ENCODE data around the gene MUC20.
A peak's percentile ranks its signal among the peaks of the same experiment; 100 is the strongest.
"Not testable (repeated sequence)": the region's sequence is repeated elsewhere in the genome, so short reads cannot be mapped to it uniquely, and the experiment has no call there.

MUC20 gene

GRCh38 chr3:195732940-195733339, 12.2 kb downstream of the MUC20 start:
- no peak for DNase-seq

- no peak for DNase-seq
Observed at GRCh38 chr3:195735036-195735695, 14.4 kb downstream of the MUC20 start.

GRCh38 chr3:195736866-195737490, 16.2 kb downstream of the MUC20 start:
- DNase-seq: no peak

- not testable (repeated sequence) for DNase-seq
Observed at GRCh38 chr3:195737782-195738181, 17.0 kb downstream of the MUC20 start.

- no peak for DNase-seq
Observed at GRCh38 chr3:195738274-195739044, 17.7 kb downstream of the MUC20 start.

- DNase-seq: no peak
Observed at GRCh38 chr3:195739561-195740111, 18.9 kb downstream of the MUC20 start.

GRCh38 chr3:195744437-195744836, 23.7 kb downstream of the MUC20 start:
- DNase-seq: no peak

- no peak for DNase-seq
Observed at GRCh38 chr3:195746346-195746745, 25.6 kb downstream of the MUC20 start.

GRCh38 chr3:195746751-195747150, 26.0 kb downstream of the MUC20 start:
- DNase-seq: no peak

GRCh38 chr3:195748661-195749060, 27.9 kb downstream of the MUC20 start:
- no peak for DNase-seq

GRCh38 chr3:195749101-195749500, 28.3 kb downstream of the MUC20 start:
- not testable (repeated sequence) for DNase-seq

- no peak for DNase-seq
Observed at GRCh38 chr3:195750797-195751520, 30.2 kb downstream of the MUC20 start.

GRCh38 chr3:195751560-195751959, 30.8 kb downstream of the MUC20 start:
- DNase-seq: no peak

- no peak for DNase-seq
Observed at GRCh38 chr3:195752066-195752465, 31.3 kb downstream of the MUC20 start.

- peak; percentile 51 for DNase-seq
Observed at GRCh38 chr3:195752546-195753331, 32.0 kb downstream of the MUC20 start.

- peak; percentile 81 for DNase-seq
Observed at GRCh38 chr3:195753581-195753980, 32.8 kb downstream of the MUC20 start.

GRCh38 chr3:195754141-195754540, 33.4 kb downstream of the MUC20 start:
- no peak for DNase-seq

GRCh38 chr3:195754906-195755305, 34.1 kb downstream of the MUC20 start:
- DNase-seq: no peak

- DNase-seq: no peak
Observed at GRCh38 chr3:195755391-195755790, 34.6 kb downstream of the MUC20 start.

- DNase-seq: no peak
Observed at GRCh38 chr3:195755791-195756676, 35.3 kb downstream of the MUC20 start.

GRCh38 chr3:195757438-195757770, 36.6 kb downstream of the MUC20 start:
- DNase-seq: no peak

Data from NCI-H2171 treated with DMSO at 0.1 percent for 48 hours (cell line).